Measurements from ENCODE around the gene OAF.

DNA sequence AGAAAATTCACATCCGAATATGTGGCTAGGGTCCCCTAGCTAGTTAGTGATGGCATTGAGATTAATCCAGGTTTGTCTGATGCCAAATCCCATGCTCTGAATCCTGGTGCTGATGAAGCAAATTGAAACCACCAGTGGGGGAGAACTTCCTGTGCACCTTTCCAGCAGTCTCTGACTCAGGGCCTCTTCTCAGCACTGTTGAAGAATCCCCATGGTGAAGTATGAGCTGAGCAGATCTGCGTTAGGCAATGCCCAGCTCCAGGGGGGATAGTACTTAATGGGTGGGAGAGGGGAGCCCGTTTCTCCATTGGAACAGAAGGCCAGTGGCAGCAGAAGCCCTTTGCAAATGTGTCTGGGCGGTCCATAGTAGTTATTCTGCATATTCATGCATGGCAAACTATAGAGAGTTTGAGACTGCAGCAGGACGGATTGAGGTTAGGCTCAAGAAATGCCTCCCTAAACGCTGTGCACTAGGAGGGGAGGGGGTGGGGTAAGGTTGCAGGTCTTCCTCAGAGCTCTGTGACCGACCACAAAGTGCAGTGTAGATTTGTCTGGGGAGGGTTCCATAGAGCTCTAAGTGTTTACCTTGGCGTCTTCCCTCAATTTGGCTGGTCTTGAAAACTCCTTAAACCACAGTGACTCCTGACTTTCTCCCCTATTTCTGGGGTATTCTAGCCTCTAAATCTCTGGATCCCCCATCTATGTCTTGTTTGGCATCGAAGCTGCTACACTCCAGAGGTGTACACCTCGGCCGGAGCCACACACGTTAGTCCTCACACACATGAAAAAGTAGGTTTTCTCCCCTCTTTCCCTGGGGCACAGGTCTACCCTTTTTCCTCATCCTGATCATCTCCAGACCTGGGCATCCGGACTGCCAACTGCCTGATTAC lies 33.9 kb downstream of the OAF start:
- TF ChIP-seq MAX (IDR thresholded peaks at IDR 0.05) (no peak), CEBPB (IDR thresholded peaks at IDR 0.05) (no peak), RCOR1 (IDR thresholded peaks at IDR 0.05; ENCODE audit: low read depth, low read length) (no peak), REST (IDR thresholded peaks at IDR 0.05) (no peak), BHLHE40 (IDR thresholded peaks at IDR 0.05; ENCODE audit: low read depth, low read length) (no peak), RAD21 (conservative IDR thresholded peaks at IDR 0.05 in 1 of 2, IDR thresholded peaks at IDR 0.05 in 1 of 2) (no peak), JUN (IDR thresholded peaks at IDR 0.05) (no peak), MYC (IDR thresholded peaks at IDR 0.05; ENCODE audit: borderline replicate concordance, low read length) (no peak), EP300 (IDR thresholded peaks at IDR 0.05) (no peak)
- TF ChIP-seq, protein P1, sequence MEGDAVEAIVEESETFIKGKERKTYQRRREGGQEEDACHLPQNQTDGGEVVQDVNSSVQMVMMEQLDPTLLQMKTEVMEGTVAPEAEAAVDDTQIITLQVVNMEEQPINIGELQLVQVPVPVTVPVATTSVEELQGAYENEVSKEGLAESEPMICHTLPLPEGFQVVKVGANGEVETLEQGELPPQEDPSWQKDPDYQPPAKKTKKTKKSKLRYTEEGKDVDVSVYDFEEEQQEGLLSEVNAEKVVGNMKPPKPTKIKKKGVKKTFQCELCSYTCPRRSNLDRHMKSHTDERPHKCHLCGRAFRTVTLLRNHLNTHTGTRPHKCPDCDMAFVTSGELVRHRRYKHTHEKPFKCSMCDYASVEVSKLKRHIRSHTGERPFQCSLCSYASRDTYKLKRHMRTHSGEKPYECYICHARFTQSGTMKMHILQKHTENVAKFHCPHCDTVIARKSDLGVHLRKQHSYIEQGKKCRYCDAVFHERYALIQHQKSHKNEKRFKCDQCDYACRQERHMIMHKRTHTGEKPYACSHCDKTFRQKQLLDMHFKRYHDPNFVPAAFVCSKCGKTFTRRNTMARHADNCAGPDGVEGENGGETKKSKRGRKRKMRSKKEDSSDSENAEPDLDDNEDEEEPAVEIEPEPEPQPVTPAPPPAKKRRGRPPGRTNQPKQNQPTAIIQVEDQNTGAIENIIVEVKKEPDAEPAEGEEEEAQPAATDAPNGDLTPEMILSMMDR (IDR thresholded peaks at IDR 0.05) = no peak
- TF ChIP-seq, protein P2, sequence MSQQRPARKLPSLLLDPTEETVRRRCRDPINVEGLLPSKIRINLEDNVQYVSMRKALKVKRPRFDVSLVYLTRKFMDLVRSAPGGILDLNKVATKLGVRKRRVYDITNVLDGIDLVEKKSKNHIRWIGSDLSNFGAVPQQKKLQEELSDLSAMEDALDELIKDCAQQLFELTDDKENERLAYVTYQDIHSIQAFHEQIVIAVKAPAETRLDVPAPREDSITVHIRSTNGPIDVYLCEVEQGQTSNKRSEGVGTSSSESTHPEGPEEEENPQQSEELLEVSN (IDR thresholded peaks at IDR 0.05; ENCODE audit: borderline replicate concordance, low read depth) = no peak
- TF ChIP-seq, protein P3, sequence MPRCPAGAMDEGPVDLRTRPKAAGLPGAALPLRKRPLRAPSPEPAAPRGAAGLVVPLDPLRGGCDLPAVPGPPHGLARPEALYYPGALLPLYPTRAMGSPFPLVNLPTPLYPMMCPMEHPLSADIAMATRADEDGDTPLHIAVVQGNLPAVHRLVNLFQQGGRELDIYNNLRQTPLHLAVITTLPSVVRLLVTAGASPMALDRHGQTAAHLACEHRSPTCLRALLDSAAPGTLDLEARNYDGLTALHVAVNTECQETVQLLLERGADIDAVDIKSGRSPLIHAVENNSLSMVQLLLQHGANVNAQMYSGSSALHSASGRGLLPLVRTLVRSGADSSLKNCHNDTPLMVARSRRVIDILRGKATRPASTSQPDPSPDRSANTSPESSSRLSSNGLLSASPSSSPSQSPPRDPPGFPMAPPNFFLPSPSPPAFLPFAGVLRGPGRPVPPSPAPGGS (IDR thresholded peaks at IDR 0.05) = no peak

Data from A549 (cell line).